COLO829 (cell line): ENCODE measurements around the gene GNPNAT1.
"Not testable (repeated sequence)": the region's sequence is repeated elsewhere in the genome, so short reads cannot be mapped to it uniquely, and the experiment has no call there.

Source experiments
- DNase-seq: peaks from one replicate; pipeline ENCODE4 v3.0.0; 2012; ENCODE audit warnings: low spot score

Gene GNPNAT1

DNA sequence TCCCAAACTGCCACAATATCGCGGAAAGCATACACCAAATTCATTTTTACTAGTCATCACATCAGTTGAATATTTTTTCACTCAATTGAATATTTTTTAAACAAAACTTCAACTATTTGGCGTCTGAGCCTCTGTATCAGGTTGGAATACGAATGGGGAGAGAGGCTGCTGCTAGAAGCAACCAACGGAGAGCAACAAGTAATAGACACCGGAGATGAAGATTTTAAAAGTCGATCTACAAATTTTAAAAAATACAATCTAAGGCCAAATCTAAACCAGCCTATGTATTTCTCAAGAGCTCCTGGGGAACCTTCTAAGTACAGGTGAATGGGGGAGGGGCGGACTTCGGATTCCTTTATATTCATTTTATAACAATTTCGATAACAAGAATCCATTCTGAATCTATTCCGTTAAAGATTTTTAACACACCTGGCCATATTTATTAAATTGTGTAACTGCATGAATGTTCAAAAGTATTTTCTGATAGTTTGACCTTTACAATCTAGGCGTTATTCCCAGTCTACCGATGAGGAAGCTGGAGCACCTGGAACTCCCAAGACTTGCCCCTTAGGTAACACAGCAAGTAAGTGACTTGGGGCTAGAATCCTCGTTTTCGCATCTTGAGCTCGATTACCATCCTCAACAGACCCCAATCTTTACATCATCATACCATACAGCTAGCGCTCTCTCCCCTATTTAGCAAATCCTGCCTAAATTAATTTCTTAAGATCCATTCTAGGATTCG lies 1.2 kb downstream of the GNPNAT1 start:
- DNase-seq = no peak

DNA sequence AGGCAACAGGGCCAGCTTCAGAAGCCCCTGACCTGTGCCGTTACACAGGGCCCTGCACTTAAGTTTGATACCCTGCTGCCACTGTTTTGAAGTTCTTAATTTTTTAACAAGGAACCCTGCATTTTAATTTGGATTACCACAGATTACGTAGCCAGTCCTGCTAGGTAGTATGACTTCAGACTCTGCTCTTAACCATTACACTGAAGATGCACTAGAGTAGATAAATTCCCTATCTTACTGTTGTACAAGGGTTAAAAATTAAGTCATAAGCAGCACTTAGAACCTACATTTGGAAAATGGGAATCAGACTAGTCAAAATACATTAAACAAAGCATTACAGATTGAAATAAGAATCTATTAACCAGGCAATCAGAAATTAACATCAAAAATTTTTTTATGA lies 2.3 kb downstream of the GNPNAT1 start:
- DNase-seq = no peak

DNA sequence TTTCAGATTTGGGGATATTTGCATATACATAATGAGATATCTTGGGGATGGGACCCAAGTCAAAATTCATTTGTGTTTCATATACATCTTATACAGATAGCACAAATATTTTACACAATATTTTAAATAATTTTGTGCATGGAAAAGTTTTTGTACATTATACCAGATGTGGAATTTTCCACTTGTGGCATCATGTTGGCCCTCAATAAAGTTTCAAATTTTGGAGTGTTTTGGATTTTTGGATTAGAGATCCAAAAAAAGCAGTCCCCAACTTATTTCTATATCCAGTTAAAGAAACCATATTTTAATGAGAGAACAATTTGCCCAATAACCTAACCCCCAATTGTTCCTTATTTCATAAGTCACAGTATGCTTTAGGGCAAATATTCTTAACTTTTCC lies 4.5 kb downstream of the GNPNAT1 start:
- no peak for DNase-seq

DNA sequence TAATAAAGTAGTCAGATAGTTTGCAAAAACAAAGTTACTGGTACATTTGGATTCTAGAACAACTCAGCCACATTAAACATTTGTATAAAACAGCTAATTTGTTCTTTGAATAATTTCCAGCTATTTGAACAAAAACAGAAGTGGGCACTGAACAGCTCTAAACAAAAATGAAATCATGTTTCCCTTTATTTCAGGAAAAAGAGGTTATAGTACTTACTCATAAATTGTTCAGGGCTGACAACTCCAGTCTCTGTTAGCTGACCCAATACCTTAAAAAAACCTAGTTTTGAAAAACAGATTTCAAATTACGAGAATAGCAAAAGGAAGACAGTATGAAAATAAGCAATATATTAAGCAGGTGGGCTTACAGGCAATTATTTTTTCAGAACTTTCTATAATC lies 8.2 kb downstream of the GNPNAT1 start:
- DNase-seq = no peak

DNA sequence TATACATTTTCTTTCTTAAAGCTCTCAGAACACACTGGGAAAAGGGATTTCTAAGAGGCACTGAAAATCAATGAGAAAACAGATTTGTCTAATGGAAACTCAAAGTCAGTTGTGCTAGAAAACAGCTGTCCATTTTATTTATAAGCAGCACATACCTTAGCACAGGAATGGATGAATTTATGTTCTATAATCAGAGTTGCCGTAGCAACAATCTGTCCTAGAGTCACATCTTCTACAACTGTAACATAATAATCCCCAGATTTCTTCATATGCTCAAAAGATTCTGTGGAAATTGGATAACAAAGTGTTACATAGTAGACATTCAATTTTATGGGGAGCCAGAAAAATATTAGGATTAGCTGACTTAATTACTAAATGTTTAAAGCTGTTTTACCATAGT lies 9.8 kb downstream of the GNPNAT1 start:
- DNase-seq = no peak

DNA sequence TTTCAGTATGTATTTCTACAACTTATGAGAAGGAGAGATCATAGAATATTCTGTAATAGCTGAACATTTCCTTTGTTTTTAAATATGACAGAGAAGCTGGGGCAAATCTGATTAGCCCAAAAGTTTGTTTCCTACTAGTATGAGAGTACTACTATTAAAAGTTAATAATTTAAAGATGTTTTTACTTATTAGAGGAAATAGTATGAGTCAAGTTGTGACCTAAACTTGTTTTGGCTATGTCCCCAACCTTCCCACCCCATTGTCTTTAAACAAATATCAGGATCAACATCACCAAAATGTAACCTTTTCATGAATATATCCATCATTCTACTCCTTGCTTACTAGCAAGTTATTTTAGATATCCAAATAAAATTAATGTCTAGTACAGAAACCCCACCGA lies 10.5 kb downstream of the GNPNAT1 start:
- no peak for DNase-seq

DNA sequence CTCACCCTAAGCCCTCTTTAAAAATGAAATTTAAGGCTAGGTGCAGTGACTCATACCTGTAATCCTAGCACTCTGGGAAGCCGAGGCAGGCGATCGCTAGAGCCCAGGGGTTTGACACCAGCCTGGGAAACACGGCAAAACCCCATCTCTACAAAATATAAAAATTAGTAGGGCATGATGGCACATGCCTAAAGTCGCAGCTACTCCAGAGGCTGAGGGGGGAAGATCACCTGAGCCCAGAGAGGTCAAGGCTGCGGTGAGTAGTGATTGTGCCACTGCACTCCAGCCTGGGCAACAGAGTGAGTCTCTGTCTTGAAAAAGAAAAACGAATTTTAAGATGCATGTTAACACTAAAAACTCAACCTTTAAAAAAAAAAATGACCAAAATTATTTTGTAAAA lies 12.7 kb downstream of the GNPNAT1 start:
- no peak for DNase-seq

DNA sequence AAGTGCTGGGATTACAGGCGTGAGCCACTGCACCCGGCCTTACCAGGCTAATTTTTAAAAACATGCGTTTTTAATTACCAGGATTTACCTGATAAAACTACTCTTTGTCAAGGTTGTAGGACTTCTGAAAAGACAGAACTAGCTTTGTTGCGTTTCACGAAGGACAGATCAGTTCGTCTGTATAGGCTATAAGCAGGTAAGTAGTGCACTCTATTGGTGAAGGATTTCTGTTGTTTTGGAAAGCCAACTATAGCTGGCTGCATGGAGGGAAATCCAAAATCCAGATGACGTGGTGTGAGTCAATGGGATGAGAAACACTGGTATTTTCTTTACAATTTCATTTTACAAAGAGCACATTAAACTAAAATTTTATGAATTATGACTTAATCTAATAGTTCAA lies 14.6 kb downstream of the GNPNAT1 start:
- no peak for DNase-seq

DNA sequence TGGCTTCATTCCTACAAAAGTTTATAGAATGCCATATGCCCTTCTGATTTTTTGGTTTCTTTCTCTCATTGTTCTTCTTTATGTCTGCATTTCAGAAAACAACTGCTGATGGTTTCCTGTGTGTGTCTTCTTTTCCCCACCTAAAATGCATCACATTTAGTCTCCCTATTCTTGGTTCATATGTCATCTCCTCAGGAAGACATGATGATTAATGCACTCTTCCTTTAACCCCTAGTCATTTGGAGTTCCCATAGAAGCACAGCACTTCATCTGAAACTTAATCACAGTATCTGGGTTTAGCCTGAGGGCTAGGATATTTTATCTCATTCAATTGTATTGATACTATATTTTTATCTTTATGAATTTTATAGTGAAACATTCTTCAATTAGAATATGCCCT lies 21.5 kb downstream of the GNPNAT1 start:
- no peak for DNase-seq

DNA sequence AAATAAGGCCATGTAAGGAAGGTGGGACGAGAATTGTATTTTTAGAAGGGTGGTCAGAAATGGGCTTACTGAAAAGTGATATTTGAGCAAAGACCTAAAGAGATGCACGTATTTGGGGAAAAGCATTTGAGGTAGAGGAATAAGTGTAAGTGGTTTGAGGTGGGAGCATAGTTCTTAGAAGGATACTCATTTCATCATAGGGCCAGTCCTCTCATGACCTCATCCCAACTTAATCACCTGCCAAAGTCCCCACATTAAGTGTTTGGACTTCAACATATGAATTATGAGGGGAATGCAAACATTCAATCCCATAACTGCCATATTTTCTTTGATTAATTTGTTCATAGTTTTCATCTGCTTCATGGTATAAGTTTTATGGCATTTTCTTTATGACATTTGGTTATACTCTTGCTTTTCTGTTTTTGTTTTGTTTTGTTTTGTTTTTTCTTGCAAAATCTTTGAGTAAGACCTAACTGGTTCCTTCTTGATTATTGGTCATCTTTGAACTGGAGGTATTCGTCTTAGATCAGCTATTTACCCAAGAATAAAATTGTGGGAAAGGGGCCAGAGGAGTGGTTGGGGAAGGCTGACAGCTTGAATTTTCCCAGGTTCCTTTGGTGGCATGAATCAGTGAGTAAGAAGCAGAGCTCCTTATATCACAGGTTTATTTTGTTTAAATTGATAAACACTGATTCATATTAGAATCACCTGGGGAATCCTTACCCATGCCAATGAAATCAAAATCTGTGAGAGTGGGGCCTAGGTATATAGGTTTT lies 24.2 kb downstream of the GNPNAT1 start:
- no peak for DNase-seq

DNA sequence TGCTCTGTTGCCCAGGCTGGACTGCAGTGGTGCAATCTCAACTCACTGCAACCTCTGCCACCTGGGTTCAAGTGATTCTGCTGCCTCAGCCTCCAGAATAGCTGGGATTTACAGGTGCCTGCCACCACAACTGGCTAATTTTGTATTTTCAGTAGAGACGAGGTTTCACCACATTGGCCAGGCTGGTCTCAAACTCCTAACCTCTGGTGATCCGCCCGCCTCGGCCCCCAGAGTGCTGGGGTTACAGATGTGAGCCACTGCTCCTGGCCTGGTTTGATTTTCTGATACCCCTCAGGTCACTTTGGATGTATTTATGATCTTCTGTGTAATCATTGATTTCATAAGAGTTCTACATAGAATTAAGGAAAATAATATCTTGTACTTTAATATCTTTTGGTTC lies 28.5 kb downstream of the GNPNAT1 start:
- not testable (repeated sequence) for DNase-seq

DNA sequence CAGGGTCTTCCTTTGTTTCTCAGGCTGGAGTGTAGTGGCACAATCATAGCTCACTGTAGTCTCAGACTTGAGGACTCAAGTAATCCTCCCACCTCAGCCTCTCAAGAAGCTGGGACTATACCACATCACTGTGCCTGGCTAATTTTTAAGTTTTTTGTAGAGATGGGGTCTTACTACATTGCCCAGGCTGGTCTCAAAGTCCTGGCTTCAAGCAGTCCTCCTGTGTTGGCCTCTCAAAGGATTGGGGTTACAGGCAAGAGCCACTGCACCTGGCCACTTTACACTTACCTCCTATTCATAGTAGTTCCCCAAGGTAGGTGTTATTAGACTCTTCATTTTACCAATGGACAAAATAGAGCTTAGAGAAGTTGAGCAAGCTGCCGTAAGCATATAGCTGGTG lies 32.3 kb downstream of the GNPNAT1 start:
- no peak for DNase-seq

DNA sequence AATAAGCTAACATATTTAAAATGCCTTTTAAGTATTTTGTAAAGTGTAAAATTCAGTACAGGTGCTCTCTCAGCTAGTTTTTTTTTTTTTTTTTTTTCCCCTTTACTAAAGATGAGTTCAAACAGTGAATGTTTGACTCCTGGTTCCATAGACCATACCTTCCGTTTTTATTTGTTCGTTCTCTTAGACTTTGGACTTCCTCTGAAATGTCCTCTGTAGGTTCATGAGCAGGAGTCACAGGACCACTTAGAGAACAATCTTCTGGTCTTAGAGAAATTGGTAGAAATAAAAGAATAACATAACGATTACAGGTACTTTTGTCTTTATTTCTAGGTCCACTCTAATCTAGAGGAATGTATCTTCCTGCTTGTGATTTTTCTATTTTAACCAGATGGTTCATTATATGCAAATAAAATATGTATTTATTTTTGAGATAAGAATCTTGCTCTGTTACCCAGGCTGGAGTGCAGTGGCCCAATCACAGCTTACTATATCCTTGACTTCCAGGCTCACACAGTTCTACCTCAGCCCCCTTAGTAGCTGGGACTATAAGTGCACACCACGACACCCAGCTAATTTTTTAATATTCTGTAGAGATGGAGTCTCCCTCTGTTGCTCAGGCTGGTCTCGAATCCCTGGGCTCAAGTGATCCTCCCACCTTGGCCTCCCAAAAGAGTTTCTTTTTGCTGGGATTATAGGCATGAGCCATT lies 35.6 kb downstream of the GNPNAT1 start:
- no peak for DNase-seq

DNA sequence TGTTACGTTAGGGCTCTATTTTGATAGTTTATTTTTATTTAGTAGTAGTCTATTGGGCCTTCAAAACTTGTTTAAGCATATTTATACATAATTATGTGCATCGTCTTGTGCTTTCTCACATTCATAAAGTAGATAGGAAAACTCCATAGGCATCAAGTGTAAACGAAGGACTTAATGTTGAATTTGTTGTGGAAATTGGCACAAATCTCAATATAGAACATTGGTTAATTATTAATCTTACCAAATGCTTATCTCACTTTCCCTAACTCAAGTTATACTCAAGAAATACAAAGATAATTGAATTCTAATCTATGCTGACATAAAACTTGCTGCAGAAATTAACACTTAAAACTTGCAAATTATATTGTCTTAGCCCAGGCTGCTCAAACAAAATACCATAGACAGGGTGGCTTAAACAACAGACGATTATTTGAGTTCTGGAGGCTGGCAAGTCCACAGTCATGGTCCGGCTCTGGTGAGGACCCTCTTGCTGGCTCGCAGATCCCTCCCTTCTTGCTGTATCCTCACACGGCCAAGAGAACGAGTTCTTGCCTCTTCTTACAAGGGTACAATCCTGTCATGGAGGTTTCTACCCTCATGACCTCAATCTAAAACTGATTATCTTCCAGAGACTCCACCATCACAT lies 42.6 kb downstream of the GNPNAT1 start:
- no peak for DNase-seq

DNA sequence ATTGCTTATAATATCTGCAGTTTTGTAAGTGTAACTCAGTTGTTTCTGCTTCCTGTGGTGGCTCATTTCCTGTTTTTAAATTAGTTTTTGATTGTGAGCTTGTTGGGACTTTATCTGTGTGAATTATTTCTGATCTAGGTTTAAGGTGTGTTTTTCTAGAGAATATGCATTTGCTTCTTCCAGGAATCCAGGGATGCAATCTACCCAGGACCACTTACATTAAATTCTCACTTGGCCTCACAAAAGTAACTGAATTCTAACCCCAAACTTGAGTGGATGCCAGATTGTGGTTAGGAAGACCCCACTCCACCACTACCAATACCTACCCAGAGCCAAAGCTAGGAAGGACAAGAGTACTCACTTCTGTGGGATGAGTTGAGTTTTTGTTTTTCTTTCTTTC lies 49.5 kb downstream of the GNPNAT1 start:
- no peak for DNase-seq

DNA sequence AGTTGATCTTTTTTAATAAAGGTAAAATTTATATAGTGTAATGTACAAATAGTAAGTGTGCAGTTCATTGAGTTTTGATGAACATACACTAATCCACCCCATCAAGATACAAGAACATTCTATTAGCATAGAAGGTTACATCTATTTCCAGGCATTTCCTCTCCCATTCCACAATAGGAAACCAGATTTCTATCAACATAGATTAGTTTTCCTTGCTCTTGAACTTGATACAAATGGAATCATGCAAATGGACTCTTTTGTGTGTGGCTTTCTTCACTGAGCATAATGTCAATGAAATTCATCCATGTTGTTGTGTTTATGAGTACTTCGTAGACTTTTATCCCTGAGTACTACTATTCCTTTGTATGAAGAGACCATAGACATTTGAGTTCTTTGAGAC lies 50.7 kb downstream of the GNPNAT1 start:
- DNase-seq = no peak

DNA sequence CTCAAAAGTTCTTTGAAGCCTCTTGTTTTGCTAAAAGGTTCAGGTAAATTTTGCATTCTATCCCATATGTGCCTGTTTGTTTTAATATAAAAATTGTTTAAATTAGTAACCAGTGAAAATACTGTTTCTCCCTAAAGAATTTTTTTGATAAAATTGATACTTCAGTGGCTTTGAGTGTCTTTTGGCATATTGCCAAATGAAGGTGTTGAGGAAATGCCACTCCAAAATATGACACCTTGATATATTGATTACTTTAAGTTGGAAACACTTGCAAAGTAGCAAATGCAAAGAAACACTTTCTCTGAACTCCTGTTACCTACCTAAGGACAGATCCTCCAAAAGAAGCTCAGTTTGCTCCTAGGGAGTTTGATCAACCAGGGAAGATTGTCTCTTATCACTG lies 53.0 kb downstream of the GNPNAT1 start:
- DNase-seq = no peak

DNA sequence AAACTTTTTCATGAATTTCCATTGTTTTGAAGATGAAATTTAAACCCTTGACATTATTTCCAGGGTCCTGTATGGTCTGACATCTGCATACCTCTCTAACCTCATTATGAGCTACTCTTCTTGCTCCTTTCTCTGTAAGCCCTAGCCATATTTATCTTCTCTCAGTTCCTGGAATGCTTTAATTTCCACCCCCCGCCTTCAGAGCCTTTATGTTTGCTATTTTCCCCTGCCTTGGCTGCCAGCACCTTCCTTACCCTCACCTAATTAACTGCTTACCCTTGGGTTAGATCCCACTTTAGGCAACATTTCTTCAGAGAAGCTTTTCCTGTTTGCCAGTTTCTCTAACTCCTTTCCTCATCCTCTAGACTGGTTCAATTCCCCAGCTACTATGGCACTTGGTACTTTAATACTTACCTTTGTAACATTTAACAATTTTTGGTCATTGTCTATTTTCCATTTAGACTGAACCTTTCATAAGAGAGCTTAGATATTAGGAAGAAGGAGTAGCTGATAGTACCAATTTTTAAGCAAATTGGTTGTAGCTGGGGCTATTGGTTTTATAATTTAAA lies 55.4 kb downstream of the GNPNAT1 start:
- DNase-seq = no peak

DNA sequence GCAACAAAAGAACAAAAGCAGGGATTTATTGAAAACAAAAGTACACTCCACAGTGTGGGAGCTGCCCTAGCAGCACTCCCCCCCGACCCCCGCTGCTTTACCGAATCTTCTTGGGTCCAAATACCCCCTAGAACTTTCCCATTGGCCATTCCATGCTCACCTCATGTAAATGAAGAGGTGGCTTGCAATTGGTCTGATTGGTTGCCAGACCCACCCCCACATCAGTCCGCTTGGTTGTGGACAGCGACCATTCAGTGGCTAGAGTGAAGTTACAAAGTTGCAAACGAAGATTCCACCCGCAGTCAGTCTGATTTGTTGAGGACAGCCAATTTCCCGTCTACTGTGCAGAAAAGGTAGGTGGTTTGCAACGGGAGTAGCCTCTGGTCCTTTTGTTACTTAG lies 57.6 kb downstream of the GNPNAT1 start:
- no peak for DNase-seq

DNA sequence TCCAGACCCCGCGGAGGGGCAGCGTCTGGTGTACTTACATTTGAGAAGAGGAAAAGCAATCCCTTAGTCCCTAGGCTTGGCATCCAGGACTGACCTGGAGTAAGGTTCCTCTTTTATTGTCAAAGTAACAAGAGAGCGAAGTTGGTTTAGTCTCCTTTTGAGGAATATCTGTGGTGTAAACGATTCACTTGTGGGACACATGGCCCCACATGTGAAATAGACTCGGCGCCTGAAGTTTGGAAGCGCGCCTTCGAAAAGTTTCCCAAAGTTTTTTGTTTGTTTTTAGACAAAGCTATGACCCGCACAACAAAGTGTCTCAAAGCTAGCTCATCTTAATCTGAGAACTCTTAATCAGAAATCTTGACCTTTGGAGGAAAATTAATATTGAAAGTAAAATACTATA lies 60.7 kb downstream of the GNPNAT1 start:
- DNase-seq = no peak

DNA sequence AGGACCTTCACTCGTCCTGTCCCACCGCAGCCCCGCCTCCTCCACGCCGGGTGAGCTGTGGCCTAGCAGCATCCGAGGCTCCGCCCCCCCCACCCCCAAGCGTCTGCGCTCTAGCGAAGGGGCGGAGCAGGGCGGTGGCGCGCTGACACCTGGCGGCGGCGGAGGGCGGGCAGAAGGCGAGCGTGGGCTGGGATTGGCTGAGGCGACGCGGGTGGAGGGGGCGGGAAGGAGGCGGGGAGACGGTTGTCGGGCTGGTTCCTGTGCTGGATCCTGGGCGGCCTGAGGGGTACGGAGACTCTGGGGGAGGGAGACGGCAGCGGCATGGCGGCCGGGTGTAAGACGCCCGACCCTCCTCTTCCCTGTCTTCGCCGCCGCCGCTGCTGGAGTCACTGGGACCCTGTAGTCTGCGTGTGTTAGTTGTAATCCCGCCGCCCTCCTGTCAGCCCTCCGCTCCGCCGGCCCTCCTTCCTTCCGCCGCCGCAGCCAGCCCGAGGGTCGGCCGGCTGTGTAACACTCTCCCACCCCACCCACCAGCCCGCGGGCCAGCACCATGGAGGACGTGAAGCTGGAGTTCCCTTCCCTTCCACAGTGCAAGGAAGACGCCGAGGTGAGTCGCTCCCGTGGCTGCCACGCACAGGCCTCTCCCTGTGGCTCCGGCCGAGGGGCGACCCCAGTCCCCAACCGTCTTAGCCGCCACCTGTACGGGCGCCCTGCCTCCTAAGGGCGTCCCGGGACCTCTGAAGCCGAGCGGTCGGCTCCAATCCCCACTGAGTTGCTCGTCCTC lies 61.3 kb downstream of the GNPNAT1 start, which contains the start of gene STYX:
TSS of gene STYX (plus strand) at position 242 of the 784 bp plus-strand sequence. CDS start at position 551, 309 bp downstream.
- DNase-seq = peak; percentile 83
